Caco-2 (cell line): ENCODE results near the gene CUL3. TPM values are rescaled to one million over a fixed set of nuclear protein-coding genes. Genes with fewer than 3 reads are reported as not detected.

Experiments
- BruUV-seq: library from RNA; stranded (reverse); fragments of 400-500 nt; replicated peaks from 2 replicates; lab custom pipeline; 2021; lab: Mats Ljungman, UMichigan
- CTCF ChIA-PET: fragments of 300-600 bp; sonication (Branson Sonifier 250); formaldehyde crosslinking; loops from one replicate; lab custom pipeline; 2022; ENCODE audit warnings: antibody characterized with exemption; lab: Charles Lee
- POLR2A ChIA-PET: fragments of 300-600 bp; sonication (Branson Sonifier 250); formaldehyde crosslinking; loops from one replicate; lab custom pipeline; 2022; ENCODE audit warnings: antibody characterized with exemption; lab: Charles Lee
- DNase-seq, 2 experiments: peaks; one replicate each; pipeline versions ENCODE4 v3.0.0 to v3.0.0-alpha.2; 2020 to 2022
- H3K27me3 ChIP-seq: replicated peaks from 2 replicates; pipeline ENCODE4 v1.6.0; 2011; ENCODE audit warnings: low read length; ENCODE audit not compliant: control insufficient read depth, insufficient read depth
- H3K36me3 ChIP-seq: 2 replicates; pipeline ENCODE4 v1.5.1; 2011; ENCODE audit warnings: low read length; ENCODE audit not compliant: control insufficient read depth, insufficient read depth
- H3K4me1 ChIP-seq: fragments of 250-450 bp; sonication (Bioruptor Pico); 2 replicates; pipeline ENCODE4 v1.5.1; 2020; ENCODE audit warnings: mild to moderate bottlenecking
- H3K4me3 ChIP-seq: 2 replicates; pipeline ENCODE4 v1.5.1; 2011; ENCODE audit warnings: low read depth, mild to moderate bottlenecking, control low read depth, low read length
- H3K9me3 ChIP-seq: fragments of 250-450 bp; sonication (Bioruptor Pico); 2 replicates; pipeline ENCODE4 v1.5.1; 2020; ENCODE audit warnings: mild to moderate bottlenecking, moderate library complexity
- H3K27ac Mint-ChIP-seq: one replicate; pipeline ENCODE4 v1.8.0; 2022; ENCODE audit warnings: mixed read lengths; ENCODE audit not compliant: unreplicated experiment
- H3K27me3 Mint-ChIP-seq: one replicate; pipeline ENCODE4 v1.8.0; 2022; ENCODE audit warnings: mixed read lengths; ENCODE audit not compliant: insufficient read depth, unreplicated experiment
- H3K36me3 Mint-ChIP-seq: one replicate; pipeline ENCODE4 v1.8.0; 2022; ENCODE audit warnings: mild to moderate bottlenecking, mixed read lengths; ENCODE audit not compliant: insufficient read depth, unreplicated experiment
- H3K4me1 Mint-ChIP-seq: one replicate; pipeline ENCODE4 v1.8.0; 2022; ENCODE audit warnings: low read depth, mixed read lengths; ENCODE audit not compliant: unreplicated experiment
- H3K4me3 Mint-ChIP-seq: one replicate; pipeline ENCODE4 v1.8.0; 2022; ENCODE audit warnings: mild to moderate bottlenecking, moderate library complexity, mixed read lengths; ENCODE audit not compliant: unreplicated experiment
- H3K9me3 Mint-ChIP-seq: one replicate; pipeline ENCODE4 v1.8.0; 2022; ENCODE audit warnings: mixed read lengths; ENCODE audit not compliant: unreplicated experiment
- intact Hi-C: fragments of 100-400 bp; cut with micrococcal nuclease; formaldehyde crosslinking; loops from one replicate; pipeline ENCODE4 v1.10.0; 2022; ENCODE audit not compliant: unreplicated experiment
- total RNA-seq: library from RNA; stranded (reverse); gene quantifications from 2 replicates; pipeline ENCODE4 v1.2.3, GENCODE V29; 2022
- TF ChIP-seq, protein P1 (sequence below), 2 experiments: fragments of 200-600 bp in 1 of 2; IDR thresholded peaks; 1 replicate in 1 of 2; 2 replicates in 1 of 2; pipeline versions ENCODE4 v1.5.1 to v1.8.0; 2011 to 2022; ENCODE audit warnings: antibody characterized with exemption in 1 of 2, control low read depth in 1 of 2, inconsistent platforms in 1 of 2, low read depth in 1 of 2, low read length in 1 of 2, mild to moderate bottlenecking in 1 of 2, moderate library complexity in 1 of 2; ENCODE audit not compliant: insufficient read depth in 1 of 2, severe bottlenecking in 1 of 2, unreplicated experiment in 1 of 2

The CUL3 gene
- total RNA-seq, 1 experiment from 2014 or later: 66.3 TPM

DNA sequence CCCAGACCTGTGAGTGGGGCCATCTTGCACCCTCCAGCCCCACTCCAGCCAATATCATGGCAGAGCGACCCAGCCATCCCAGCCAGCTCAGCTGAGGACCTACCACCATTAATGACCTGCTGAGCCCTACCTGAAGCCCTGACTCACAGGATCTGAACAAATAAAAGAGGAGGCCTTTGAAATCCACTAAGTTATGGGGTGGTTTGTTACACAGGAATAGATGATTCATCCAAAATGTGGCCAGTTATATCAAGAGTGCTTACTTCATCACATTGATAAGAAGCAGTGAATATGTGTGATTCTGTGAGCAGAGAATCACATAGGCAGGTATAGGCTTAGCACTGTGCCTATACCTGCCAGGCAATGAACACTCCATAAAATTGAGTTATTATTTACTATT, 148.5 kb downstream of the CUL3 start:
- Mint-ChIP-seq H3K9me3 (peaks cover 19% of the 10 kb centered on the region), H3K27ac (no peak overlapping the region), H3K4me1 (peaks cover 7% of the 10 kb centered on the region), H3K27me3 (peaks cover 3% of the 10 kb centered on the region), H3K4me3 (no peak overlapping the region), H3K36me3 (no peaks in the 10 kb centered on the region)
- TF ChIP-seq, protein P1, sequence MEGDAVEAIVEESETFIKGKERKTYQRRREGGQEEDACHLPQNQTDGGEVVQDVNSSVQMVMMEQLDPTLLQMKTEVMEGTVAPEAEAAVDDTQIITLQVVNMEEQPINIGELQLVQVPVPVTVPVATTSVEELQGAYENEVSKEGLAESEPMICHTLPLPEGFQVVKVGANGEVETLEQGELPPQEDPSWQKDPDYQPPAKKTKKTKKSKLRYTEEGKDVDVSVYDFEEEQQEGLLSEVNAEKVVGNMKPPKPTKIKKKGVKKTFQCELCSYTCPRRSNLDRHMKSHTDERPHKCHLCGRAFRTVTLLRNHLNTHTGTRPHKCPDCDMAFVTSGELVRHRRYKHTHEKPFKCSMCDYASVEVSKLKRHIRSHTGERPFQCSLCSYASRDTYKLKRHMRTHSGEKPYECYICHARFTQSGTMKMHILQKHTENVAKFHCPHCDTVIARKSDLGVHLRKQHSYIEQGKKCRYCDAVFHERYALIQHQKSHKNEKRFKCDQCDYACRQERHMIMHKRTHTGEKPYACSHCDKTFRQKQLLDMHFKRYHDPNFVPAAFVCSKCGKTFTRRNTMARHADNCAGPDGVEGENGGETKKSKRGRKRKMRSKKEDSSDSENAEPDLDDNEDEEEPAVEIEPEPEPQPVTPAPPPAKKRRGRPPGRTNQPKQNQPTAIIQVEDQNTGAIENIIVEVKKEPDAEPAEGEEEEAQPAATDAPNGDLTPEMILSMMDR (IDR thresholded peaks at IDR 0.05; ENCODE audit: insufficient read depth in 1 of 2, low read depth in 1 of 2, low read length in 1 of 2, severe bottlenecking in 1 of 2, unreplicated experiment in 1 of 2): no peak
- Histone ChIP-seq H3K4me3 (no peak overlapping the region), H3K9me3 (no peaks in the 10 kb centered on the region), H3K4me1 (peaks cover 12% of the 10 kb centered on the region), H3K36me3 (no peaks in the 10 kb centered on the region), H3K27me3 (no peaks in the 10 kb centered on the region; the same call in 1 of the 2 replicates)
- CTCF ChIA-PET: no interaction called here
- no peak for DNase-seq
- BruUV-seq: no TSS peak
- intact Hi-C loops: no loop called here
- POLR2A ChIA-PET: no interaction called here

DNA sequence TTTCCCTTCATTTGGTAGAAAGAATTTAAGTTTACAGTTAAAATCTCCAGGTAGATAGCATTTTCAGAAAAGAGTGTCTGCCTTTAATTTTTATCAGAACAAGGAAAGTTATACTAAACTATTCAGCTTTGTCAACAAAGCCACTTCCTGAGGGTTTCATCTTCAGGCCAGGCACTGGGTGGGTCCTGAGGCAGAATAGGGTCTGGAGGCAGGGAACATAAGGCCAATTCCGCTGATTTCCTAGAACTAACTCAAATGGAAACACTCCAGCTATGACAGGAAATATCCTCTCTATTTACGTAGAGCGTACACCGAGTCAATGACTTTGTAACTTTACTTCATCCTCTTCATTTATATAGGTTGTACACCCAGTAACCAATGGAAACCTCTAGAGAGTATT, 150.5 kb downstream of the CUL3 start:
- Mint-ChIP-seq H3K36me3 (no peaks in the 10 kb centered on the region), H3K9me3 (peaks cover 18% of the 10 kb centered on the region), H3K4me3 (no peak overlapping the region), H3K4me1 (peaks cover 7% of the 10 kb centered on the region), H3K27ac (no peak overlapping the region), H3K27me3 (no peaks in the 10 kb centered on the region)
- no peak for DNase-seq
- H3K4me3 ChIP-seq: no peak overlapping the region
- H3K36me3 ChIP-seq: no peaks in the 10 kb centered on the region
- H3K27me3 ChIP-seq: no peaks in the 10 kb centered on the region; the same call in 1 of the 2 replicates
- ChIA-PET POLR2A (no interaction called here), CTCF (no interaction called here)
- H3K9me3 ChIP-seq: 0 out of 2 replicates have a peak, but pooled peaks cover 4% of the 10 kb centered on the region
- intact Hi-C loops: no loop called here
- H3K4me1 ChIP-seq: peaks cover 12% of the 10 kb centered on the region
- TF ChIP-seq, protein P1 (IDR thresholded peaks at IDR 0.05; ENCODE audit: insufficient read depth in 1 of 2, low read depth in 1 of 2, low read length in 1 of 2, severe bottlenecking in 1 of 2, unreplicated experiment in 1 of 2): no peak
- BruUV-seq: no TSS peak

DNA sequence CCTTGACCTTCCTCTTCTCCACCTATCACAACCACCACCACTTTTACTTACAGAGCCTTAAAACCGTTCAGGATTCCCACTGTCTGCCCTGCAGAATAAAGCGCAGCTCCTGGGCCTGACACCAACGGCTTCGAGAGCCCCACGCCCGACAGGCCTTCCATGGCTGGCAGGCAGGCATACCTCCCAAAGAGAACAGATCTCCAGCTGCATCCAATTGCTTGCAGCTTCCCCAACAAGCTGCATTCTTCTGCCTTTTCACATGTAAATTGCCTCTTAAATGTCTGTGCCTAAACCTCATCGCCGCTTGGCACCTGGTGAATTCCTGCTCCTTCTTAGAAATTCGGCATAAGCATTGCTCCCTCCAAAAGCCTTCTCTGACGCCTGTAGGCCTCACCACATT, 151.7 kb downstream of the CUL3 start:
- Mint-ChIP-seq H3K36me3 (no peaks in the 10 kb centered on the region), H3K4me1 (no peaks in the 10 kb centered on the region), H3K27me3 (no peaks in the 10 kb centered on the region), H3K27ac (no peak overlapping the region), H3K4me3 (no peak overlapping the region), H3K9me3 (peaks cover 18% of the 10 kb centered on the region)
- H3K9me3 ChIP-seq: 0 out of 2 replicates have a peak, but pooled peaks cover 4% of the 10 kb centered on the region
- no peak for DNase-seq
- TF ChIP-seq, protein P1 (IDR thresholded peaks at IDR 0.05; ENCODE audit: insufficient read depth in 1 of 2, low read depth in 1 of 2, low read length in 1 of 2, severe bottlenecking in 1 of 2, unreplicated experiment in 1 of 2): no peak
- intact Hi-C loops: no loop called here
- H3K4me3 ChIP-seq: no peak overlapping the region
- no peaks in the 10 kb centered on the region; the same call in 1 of the 2 replicates for H3K27me3 ChIP-seq
- POLR2A ChIA-PET: no interaction called here
- BruUV-seq: no TSS peak
- H3K36me3 ChIP-seq: no peaks in the 10 kb centered on the region
- H3K4me1 ChIP-seq: peaks cover 12% of the 10 kb centered on the region
- CTCF ChIA-PET: no interaction called here
